ENCODE data around the gene ZRANB1.

ZRANB1 gene

DNA sequence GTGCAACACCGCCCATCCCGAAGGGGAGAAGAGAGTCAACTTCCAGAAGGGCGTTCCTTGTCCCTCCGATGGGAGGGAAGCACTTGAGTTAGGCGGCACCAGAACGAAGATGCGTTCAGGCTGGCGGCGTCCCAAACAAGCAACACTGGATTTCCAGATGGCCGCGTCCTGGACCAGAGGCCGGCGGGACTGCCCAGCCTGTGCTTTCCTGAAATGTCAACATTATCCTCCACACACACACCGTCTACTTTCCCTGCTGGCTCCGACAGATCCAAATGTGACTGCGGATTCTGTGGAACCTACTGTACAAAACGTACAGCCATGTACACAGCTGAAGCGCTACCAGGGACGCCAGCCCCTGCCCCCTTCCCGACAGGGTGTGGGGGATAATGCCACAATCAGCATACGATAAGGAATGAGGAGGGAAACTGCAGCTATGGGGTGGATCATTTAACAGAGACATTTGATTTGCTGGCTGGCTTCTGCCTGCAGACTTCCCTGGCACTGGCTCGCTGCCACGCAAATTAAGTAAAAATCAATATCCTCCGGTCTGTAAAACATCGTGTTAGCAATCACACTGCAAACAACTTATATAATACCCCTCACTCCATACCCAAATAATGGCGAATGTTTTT, 82.1 kb downstream of the ZRANB1 start:
- peak; percentile 4 for DNase-seq

GRCh38 chr10:125024497-125025234, 82.7 kb downstream of the ZRANB1 start:
- DNase-seq, result peak; percentile 13

DNA sequence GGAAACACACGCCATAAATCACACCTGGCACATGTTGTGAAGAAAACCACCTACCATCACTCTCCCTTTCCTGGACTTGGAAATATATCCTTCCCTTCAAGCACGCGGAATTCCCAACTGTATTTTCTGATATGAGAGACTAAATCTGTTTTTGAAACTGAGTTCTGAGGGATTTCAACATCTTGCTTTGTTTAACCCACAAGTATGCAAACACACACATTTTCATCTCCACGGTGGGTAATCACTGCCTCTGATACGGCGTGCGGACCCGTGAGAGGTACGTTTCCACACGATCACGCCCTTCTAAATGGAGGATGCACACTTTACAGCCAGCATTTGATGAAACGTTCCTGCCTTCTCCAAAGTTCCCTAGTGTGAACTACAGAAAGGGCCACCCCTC, 83.4 kb downstream of the ZRANB1 start:
- no peak for DNase-seq

DNA sequence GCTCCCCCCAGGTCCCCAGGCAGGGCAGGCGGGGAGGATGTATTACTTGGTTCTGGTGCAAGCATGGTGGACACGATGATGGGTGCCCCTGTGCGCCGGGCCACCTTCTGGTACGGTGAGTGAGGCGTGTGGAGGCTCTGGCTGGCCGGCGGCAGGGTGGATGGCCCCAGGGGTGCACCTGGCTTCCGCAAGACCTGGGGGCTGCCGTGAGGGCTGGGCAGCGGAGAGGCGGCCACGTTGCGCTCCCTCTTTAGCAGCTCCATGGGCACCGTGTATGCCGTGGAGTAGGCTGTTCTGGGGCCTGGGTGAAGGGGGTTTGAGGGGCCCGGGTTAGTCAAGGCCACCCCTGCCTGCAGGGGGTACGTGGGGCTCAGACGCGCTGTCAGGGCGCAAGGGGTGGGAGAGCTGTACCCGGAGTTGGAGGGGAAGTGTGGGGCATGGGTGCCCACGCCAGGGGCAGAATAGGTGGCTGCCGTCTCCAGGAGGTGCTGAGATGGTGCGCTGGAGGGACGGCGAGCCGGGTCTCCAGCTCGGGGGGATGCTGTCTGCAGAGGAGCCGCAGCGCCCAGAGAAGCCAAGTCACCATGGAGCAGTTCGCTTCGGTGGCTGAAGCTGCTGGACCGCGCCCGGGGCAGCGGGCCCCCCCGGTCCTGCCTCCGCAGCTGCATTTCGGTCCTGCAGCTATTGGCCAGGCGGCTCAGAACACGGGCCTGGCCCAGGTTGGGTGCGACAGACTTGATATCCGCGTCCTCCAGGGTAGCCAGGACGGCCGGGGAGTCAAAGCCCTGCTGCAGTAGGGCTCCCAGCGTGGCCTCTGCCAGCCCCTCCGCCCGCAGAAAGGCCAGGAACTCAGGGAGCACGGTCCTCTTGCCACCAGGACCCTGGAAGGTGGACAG, 84.4 kb downstream of the ZRANB1 start:
- DNase-seq, result no peak

DNA sequence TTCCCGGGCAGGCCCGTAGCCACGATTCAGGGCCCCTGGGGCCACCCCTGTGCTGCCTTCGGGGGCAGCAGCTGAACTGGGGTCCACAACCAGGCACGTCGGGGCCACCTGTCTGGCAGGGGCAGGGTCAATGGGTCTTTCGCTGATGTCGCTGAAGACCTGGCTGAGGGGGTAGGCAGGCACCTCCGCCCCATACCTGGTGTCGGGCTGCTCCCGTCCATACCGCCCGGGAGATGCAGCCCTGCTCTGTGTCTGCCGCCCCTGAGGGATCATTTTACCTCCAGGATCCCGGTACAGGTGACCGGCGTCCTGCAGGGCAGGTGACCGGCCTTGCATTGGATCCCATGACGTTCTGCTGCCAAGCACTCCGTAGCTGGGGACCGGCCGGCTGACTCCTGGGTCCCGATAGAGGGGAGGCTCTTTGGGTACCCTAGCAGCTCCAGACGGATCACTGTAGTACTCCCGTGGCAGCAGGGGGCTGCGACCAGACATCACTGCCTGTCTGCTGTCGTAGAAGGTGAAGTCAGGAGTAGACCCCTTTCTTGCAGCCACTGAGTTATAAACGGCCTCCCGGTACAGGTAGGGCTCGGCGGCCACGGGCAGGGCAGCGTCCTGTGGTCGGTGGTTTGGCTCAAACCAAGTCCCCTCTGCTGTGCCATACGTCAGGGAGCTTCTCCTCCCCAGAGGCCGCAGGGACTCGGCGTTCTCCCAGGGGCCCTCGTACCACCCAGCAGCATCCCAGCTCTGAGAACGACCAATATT, 85.2 kb downstream of the ZRANB1 start:
- DNase-seq, result no peak

DNA sequence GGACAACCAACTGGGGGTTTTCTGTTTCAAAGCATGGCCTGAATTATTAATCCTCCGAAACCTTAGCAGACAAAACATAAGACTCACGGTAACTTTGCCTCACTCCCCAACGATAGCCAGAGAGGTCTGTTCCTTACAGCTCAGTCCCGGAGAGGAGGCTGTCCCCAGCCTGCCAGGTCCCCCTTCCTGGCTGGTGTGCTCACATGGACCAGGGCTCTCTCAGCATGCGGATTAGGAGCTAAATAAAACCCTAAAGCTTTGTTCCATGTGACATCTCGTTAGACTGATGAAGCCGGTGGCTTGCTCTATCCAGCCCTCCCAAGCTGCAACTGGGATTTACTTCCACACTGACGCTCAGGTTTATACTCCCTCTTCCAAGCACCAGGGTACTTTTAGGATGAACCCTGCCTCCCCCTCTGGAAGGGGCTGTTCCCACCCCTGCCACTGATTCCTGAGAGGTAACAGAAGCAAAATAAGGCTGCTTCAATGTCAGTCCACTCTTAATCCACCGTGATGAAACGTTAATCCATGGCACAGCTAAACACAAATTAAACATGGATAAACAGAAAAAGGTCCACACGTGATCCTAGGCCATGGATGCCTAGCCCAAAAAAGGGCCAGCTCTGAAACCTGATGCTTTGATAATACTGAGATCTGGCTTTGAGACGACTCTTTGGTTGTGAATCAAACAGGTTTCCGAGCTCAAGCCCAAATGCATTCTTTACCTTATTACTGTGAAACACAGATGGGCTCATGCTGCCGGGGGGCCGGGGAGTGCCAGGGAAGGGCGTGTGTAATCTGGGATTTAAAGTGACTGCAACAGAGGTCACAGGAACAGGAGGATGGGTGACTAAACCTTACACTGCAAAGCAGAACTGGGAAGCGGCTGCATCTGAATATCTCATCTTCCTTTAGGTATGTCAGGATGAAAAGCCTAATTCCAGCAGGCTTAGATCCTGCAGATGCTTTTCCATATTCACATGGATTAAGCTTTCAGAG, 86.2 kb downstream of the ZRANB1 start:
- no peak for DNase-seq

GRCh38 chr10:125029584-125030242, 87.8 kb downstream of the ZRANB1 start:
- DNase-seq, result no peak

GRCh38 chr10:125030567-125031197, 88.8 kb downstream of the ZRANB1 start:
- DNase-seq, result no peak

- no peak for DNase-seq
These were observed 90.6 kb downstream of the ZRANB1 start for GRCh38 chr10:125032474-125033020.

DNA sequence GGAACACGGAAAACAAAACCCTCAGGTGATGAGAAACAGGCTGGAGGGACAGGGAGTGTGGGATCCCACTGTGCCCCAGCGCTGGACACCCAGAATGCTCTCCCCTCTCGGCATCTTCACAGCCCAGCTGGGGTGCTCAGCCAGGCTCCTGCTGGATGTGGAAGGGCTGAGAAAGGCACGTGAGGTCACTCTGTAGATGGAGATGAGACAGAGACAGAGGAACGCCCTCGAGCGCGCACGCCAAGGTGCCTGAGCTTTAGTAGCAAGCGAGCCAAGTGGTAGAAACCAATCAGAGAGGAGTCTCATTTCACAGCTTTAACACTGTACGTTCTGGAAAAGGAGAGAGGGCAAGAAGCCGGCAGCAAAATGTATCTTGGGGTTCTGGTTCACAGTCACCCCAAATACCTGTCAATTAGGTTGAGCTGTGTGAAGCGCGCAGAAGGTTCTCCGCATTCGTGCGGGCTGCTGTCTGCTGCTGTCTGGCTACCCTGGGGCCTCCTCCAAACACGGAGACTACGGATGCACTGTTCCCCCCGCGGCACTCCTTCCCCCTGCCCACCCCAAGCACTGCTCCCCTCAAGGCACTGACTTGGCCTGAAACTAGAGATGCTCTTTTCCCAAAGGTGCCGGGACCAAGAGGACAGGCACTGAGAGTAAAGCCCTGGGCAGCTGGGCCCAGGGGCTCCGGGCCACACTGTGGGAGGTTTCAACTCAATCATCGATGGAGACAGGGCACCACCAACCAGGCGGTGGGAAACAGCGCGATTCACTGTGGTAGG, 91.4 kb downstream of the ZRANB1 start:
- no peak for DNase-seq

- DNase-seq, result no peak
These were observed 92.8 kb downstream of the ZRANB1 start for GRCh38 chr10:125034675-125035074.

DNA sequence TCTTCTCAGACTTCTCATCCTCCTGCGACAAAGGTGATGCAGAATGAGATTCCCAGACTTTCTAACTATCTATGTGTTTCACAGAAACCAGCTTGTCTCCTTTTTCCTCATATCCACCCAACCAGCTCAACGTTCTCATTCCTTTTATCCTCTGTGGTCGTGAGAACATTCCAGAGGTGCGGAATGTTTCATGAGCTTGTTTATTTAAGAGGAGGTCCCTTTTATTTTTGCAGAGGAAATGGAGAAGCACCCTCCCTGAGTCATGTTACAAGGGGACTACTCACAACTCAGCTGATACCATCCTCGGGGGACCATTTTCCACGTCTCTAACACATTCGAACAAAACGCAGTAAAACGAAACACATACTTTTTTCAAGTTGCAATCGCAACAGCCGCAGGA, 93.2 kb downstream of the ZRANB1 start:
- no peak for DNase-seq

DNA sequence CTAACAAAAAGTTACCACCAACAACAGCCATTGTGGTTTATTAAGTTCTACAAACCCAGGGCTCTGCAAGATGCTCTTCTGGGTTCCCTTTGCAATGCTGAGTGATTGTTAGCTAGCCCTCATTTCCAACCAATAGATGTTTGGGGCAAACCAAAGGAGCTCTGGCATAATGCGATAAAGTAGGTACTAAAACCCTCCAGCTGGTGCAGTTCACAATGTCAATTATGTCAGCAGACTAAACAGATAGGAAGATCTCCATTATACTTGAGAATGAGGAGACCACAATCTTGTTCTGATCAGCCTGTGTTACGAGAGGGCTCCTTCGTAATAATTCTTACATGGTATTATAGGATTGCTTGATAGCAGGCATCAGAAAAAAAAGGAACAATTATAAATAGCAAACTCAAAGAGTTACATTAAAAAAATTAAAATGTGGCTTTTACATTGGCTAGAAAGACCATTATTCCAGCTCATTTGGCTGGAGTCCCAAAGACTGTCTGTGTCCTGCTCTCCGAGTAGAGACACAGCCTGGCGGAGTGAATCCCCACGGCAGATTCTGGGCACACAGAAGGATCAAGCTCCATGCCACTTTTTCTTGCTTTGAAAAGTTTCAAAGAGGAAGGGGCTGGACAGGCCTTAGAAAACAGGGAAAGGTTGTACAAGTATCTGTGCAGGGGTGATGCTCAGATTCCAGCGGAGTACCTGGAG, 93.8 kb downstream of the ZRANB1 start:
- no peak for DNase-seq

GRCh38 chr10:125037145-125037877, 95.4 kb downstream of the ZRANB1 start:
- DNase-seq, result no peak
